ENCODE results near the gene TAF13.
"Not testable (repeated sequence)": the region's sequence is repeated elsewhere in the genome, so short reads cannot be mapped to it uniquely, and the experiment has no call there.

Gene TAF13

GRCh38 chr1:109091078-109091838 lies 15.5 kb upstream of the TAF13 start:
- DNase-seq, result peak in 1 of 2 experiments; percentile 55

DNA sequence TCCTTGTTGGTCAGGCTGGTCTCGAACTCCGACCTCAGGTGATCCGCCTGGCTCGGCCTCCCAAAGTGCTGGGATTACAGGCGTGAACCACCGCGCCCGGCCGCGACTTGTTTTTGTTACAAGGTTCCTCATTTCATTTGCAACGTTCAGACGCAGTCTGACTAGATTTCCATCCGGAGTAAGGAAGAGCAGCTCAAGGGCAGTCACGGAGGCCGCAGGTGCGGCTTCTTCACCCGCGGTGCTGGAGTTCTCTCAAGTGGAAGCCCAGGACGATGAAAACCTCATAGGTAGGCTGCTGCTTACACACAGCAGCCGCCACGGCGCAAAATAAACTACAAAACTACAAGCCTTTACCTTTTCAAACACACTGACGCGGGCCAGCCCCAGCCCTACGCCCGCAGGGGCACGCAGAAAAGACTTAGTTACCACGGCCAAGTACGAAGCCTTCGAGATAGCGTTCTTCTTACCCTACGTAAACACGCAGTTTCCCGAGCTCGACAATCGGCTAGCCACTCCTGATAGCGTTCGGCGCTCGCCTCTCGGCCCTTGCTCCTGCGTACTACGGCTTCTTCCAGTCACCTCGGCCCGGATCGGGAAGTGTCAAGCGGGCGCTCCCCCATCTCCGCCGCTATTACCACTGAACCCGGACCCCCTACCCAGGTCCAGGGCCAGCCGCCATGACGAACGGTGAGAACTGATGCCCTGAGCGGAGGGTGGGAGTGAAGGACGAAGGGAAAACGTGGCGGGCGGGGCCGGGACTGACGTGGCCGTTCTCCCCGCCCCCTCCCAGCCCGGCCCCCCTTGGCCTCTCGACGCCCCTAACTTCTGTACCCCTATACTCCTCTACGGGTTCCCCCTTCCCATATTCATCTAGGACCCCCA lies 14.6 kb upstream of the TAF13 start, which contains the start of gene TMEM167B:
Gene TMEM167B (plus strand): TSS at position 569 of the 882 bp plus-strand sequence. CDS start 109 bp downstream, at position 678.
- DNase-seq, result peak; percentile 80 to 91

DNA sequence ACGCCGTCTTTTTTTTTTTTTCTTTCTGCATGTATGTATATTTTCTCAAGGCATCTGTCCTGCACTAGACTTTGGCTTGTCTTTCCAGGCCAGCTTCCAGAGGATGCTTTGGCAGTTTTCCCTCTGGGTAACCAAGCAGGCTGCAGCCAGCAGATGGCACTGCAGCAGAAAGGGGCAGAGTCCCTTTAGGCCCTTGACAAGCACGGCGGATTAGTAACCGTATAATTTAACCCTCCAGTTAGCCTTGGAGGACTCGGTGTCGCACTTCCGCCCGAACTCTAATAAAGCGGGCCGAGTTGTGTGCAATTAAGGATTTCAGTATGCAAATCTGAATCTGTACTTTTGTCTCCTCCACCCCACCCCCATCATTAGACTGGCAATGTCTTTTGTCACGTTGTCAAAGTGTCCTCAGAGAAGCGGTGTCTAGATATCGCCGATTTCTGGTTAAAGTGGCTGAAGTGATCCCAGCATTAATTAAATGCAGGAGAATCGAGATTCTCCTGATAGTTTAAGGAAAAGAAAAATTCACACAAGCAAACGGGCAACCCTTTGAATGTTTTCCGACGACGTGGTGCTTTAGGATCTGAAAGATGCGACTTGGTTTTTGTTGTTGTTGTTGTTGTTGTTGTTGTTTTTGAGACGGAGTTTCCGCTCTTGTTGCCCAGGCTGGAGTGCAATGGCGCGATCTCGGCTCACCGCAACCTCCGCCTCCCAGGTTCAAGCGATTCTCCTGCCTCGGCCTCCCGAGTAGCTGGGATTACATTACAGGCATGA lies 13.6 kb upstream of the TAF13 start:
- DNase-seq, result peak; percentile 81 to 94

- no peak for DNase-seq
Measured at GRCh38 chr1:109084563-109085517, 9.0 kb upstream of the TAF13 start.

GRCh38 chr1:109083923-109084322 lies 8.1 kb upstream of the TAF13 start:
- no peak for DNase-seq

DNA sequence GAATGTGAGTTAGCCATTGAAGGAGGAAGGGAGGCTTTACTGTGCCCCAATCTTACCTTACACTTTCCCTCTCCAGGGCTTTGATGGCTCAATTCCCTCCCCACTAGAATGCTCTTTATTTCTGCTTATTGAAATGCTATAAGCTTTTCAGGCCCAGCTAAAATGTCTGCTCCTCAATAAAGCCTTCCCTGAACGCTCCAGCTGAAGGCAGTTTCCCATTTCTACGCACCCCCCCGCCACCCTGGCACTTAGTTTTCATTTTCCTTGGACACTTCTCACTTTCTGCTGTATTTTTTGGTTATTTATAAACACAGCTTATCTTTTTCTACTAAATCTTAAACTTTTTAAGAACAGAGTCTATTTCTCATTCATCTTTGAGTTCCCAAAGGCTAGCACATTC lies 7.7 kb upstream of the TAF13 start:
- DNase-seq, result no peak

DNA sequence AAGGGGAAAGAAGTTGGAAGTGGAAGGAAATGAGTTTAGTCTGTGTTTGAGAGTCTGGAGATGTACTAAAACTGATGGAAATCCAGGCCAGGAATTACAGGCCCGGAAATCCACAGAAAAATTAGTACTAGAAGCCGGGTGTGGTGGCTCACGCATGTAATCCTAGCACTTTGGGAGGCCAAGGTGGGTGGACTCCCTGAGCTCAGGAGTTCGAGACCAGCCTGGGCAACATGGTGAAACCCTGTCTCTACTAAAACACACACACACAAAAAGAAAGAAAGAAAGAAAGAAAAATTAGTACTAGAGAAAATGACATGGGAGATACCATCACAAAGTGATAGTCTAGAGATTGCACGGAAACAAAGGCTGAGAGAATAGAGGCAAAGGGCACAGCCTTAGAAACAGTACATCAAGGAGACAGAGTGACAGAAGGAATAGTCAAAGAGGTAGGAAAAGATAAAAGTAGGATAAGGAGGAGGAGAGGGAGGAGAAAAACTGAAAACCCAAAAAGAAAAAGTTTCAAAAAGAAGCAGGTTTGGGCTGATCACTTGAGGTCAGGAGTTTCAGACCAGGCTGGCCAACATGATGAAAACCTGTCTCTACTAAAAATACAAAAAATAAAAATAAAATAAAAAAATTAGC lies 4.8 kb upstream of the TAF13 start:
- no peak for DNase-seq

- DNase-seq, result no peak
Measured at GRCh38 chr1:109079240-109079622, 3.4 kb upstream of the TAF13 start.

DNA sequence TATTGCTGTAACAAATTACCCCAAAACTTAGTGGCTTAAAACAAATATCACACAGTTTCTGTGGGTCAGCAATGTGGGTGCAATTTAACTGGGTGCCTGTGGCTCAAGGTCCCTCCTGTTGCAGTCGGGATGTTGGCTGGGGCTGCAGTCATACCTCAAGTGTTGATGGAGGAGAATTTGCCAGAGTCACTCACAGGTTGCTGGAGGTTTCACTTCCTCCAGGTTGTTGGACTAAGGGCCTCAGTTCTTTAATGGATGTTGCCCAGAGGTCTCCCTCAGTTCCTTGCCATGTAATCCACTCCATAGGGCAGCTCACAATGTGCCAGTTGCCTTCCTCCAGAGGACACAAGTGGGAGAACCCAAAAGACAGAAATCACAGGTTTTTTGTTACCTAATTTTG lies 2.5 kb upstream of the TAF13 start:
- no peak for DNase-seq

GRCh38 chr1:109069294-109069693 lies 6.5 kb downstream of the TAF13 start:
- no peak for DNase-seq

- DNase-seq, result no peak
Measured at GRCh38 chr1:109067883-109068282, 7.9 kb downstream of the TAF13 start.

- no peak for DNase-seq
Measured at GRCh38 chr1:109065137-109065536, 10.7 kb downstream of the TAF13 start.

GRCh38 chr1:109061183-109061582 lies 14.6 kb downstream of the TAF13 start:
- DNase-seq, result no peak

GRCh38 chr1:109060707-109061106 lies 15.1 kb downstream of the TAF13 start:
- no peak for DNase-seq

DNA sequence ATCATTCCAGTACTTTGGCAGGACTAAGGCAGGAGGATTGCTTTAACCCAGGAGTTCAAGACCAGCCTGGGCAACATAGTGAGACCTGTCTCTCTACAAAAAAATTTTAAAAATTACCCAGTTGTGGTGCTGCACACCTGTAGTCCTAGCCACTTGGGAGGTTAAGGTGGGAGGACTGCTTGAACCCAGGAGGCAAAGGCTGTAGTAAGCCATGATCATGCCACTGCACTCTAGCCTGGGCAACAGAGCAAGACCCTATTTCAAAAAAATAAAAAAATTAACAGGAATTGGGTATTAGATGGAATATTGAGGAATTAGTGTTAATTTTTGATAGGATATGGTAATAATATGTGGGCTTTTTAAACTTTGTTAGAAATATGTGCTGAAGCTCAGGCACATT lies 16.8 kb downstream of the TAF13 start:
- no peak for DNase-seq

GRCh38 chr1:109056064-109056463 lies 19.7 kb downstream of the TAF13 start:
- DNase-seq, result no peak

- DNase-seq, result not testable (repeated sequence)
Measured at GRCh38 chr1:109052145-109052544, 23.7 kb downstream of the TAF13 start.

- DNase-seq, result no peak
Measured at GRCh38 chr1:109050228-109050995, 25.4 kb downstream of the TAF13 start.

GRCh38 chr1:109048335-109048734 lies 27.5 kb downstream of the TAF13 start:
- no peak for DNase-seq

GRCh38 chr1:109047339-109047738 lies 28.5 kb downstream of the TAF13 start:
- no peak for DNase-seq

GRCh38 chr1:109046671-109047070 lies 29.1 kb downstream of the TAF13 start:
- no peak for DNase-seq
